ENCODE measurements around the gene SLC25A15.

- TF ChIP-seq CTCF (IDR thresholded peaks at IDR 0.05) (peak; percentile 66 to 77 (median 66)), POLR2A (IDR thresholded peaks at IDR 0.05) (no peak)
Observed at GRCh38 chr13:40777166-40777808, 12.1 kb upstream of the SLC25A15 start.

Measured in testis (tissue), 2 donors.